ENCODE data around the gene SCIN.

GRCh38 chr7:12554872-12555271 is 15.6 kb upstream of the SCIN start:
- TF ChIP-seq POLR2A (IDR thresholded peaks at IDR 0.05) (no peak), CTCF (IDR thresholded peaks at IDR 0.05) (no peak)
